ENCODE data around the gene IL18BP. TPM values are rescaled to one million over a fixed set of nuclear protein-coding genes. Genes with fewer than 3 reads are reported as not detected.

IL18BP gene
- total and polyA plus RNA-seq, 2 donors (not counting 3 experiments of a cell fraction or from before 2014, with no cell fraction given): 12.9 to 20.1 TPM

GRCh38 chr11:71979602-71980001 lies 19.1 kb upstream of the IL18BP start:
- Histone ChIP-seq H3K36me3 (ENCODE audit: control insufficient read depth in 2 of 2, extremely low read depth in 1 of 2, insufficient read depth in 2 of 2, low read length in 2 of 2) (peaks cover 5 to 22% of the 10 kb centered on the region in 2 experiments), H3K27me3 (ENCODE audit: control insufficient read depth in 2 of 2, insufficient read depth in 2 of 2, low read length in 2 of 2) (no peaks in the 10 kb centered on the region), H3K4me3 (replicated peaks in 1 of 3; ENCODE audit: insufficient read depth in 1 of 3, low read depth in 1 of 3, low read length in 3 of 3) (no peak overlapping the region), H3K4me2 (ENCODE audit: insufficient read depth, low read length) (no peak overlapping the region), H3K9me1 (replicated peaks; ENCODE audit: control insufficient read depth, extremely low read depth, insufficient read depth, low read length) (no peaks in the 10 kb centered on the region), H3K4me1 (ENCODE audit: control insufficient read depth, extremely low read depth, insufficient read depth, low read length) (no peaks in the 10 kb centered on the region), H3K9ac (replicated peaks; ENCODE audit: extremely low read depth, insufficient read depth, low read length) (no peak overlapping the region), H3K79me2 (ENCODE audit: control insufficient read depth, insufficient read depth, low read length) (peaks cover 67% of the 10 kb centered on the region), H4K20me1 (replicated peaks; ENCODE audit: control insufficient read depth, extremely low read depth, insufficient read depth, low read length) (no peaks in the 10 kb centered on the region), H3K9me3 (replicated peaks; ENCODE audit: control insufficient read depth, insufficient read depth, low read length) (no peaks in the 10 kb centered on the region), H2AFZ (ENCODE audit: low read depth, low read length) (no peak overlapping the region), H3K27ac (ENCODE audit: insufficient read depth, low read depth, low read length) (no peak overlapping the region)
- no TSS peak for BruUV-seq (replicated peaks)
- dilution Hi-C loops (cut with MboI; ENCODE audit: extremely low pct_ligation_motif_present, low sequenced_read_pairs): no loop called here
- DNase-seq (ENCODE audit: low read depth, low spot score) (no peak), FAIRE-seq (no peak)
- CTCF ChIA-PET: interaction anchor here (0.9 to 3.7 kb wide), 6 partner anchors 9 to 451 kb away, joined by 3 to 38 read pairs (median 10); no protein-coding TSS in a partner anchor
- POLR2A ChIA-PET: no interaction called here
- intact Hi-C loops (cut with micrococcal nuclease): no loop called here
- no peak for TF ChIP-seq CTCF (IDR thresholded peaks at IDR 0.05; ENCODE audit: extremely low read depth in 1 of 2, insufficient read depth in 1 of 2, low read depth in 1 of 2, low read length in 2 of 2)
- no peak for TF ChIP-seq FOS (IDR thresholded peaks at IDR 0.05; ENCODE audit: borderline replicate concordance, insufficient read depth, low read length)
- no peak for TF ChIP-seq GATA2 (IDR thresholded peaks at IDR 0.05; ENCODE audit: insufficient read depth, insufficient read length, low read depth, low read length)
- no peak for TF ChIP-seq MYC (IDR thresholded peaks at IDR 0.05; ENCODE audit: low read depth, low read length)
- TF ChIP-seq MAX (IDR thresholded peaks at IDR 0.05; ENCODE audit: insufficient read depth, insufficient read length): no peak
- no peak for TF ChIP-seq POLR2A (IDR thresholded peaks at IDR 0.05; ENCODE audit: low read depth, low read length)
- TF ChIP-seq EZH2 (IDR thresholded peaks at IDR 0.05; ENCODE audit: borderline replicate concordance, low read depth, low read length, severe bottlenecking): no peak
- no peak for TF ChIP-seq POLR2AphosphoS5 (IDR thresholded peaks at IDR 0.05; ENCODE audit: insufficient read depth, low read depth, low read length)
- TF ChIP-seq JUN (IDR thresholded peaks at IDR 0.05; ENCODE audit: borderline replicate concordance, insufficient read depth, insufficient read length, low read depth): no peak
